ENCODE measurements around the gene CTNNBL1.

Gene CTNNBL1

GRCh38 chr20:37822141-37822601, 128.3 kb downstream of the CTNNBL1 start:
- Histone ChIP-seq H3K27me3 (no peaks in the 10 kb centered on the region), H3K9me3 (no peaks in the 10 kb centered on the region), H3K27ac (no peak overlapping the region), H3K36me3 (no peaks in the 10 kb centered on the region), H3K4me1 (no peaks in the 10 kb centered on the region), H3K4me3 (no peak overlapping the region)
- DNase-seq = no peak
- no peak for TF ChIP-seq CTCF (IDR thresholded peaks at IDR 0.05)
- intact Hi-C loops (cut with DNase I; ENCODE audit: low total_unique reads) = no loop called here

- DNase-seq = no peak
- H3K36me3 ChIP-seq = no peaks in the 10 kb centered on the region
- H3K9me3 ChIP-seq = no peaks in the 10 kb centered on the region
- intact Hi-C loops (cut with DNase I; ENCODE audit: low total_unique reads) = no loop called here
- H3K4me1 ChIP-seq = no peaks in the 10 kb centered on the region
- no peaks in the 10 kb centered on the region for H3K27me3 ChIP-seq
- H3K27ac ChIP-seq = no peak overlapping the region
- TF ChIP-seq CTCF (IDR thresholded peaks at IDR 0.05) = no peak
- H3K4me3 ChIP-seq = no peak overlapping the region
Measured at GRCh38 chr20:37823296-37823980, 129.6 kb downstream of the CTNNBL1 start.

- DNase-seq = no peak
- no peaks in the 10 kb centered on the region for H3K36me3 ChIP-seq
- H3K27me3 ChIP-seq = no peaks in the 10 kb centered on the region
- H3K4me3 ChIP-seq = no peak overlapping the region
- no peak overlapping the region for H3K27ac ChIP-seq
- intact Hi-C loops (cut with DNase I; ENCODE audit: low total_unique reads) = no loop called here
- peaks cover 0 to 2% (median 0%) of the 10 kb centered on the region in 4 donors for H3K4me1 ChIP-seq
- no peak for TF ChIP-seq CTCF (IDR thresholded peaks at IDR 0.05)
- no peaks in the 10 kb centered on the region for H3K9me3 ChIP-seq
Measured at GRCh38 chr20:37827605-37828004, 133.8 kb downstream of the CTNNBL1 start.

- Histone ChIP-seq H3K9me3 (no peaks in the 10 kb centered on the region), H3K27me3 (no peaks in the 10 kb centered on the region), H3K27ac (no peak overlapping the region), H3K4me1 (peaks cover 0 to 2% (median 0%) of the 10 kb centered on the region in 4 donors), H3K4me3 (no peak overlapping the region), H3K36me3 (no peaks in the 10 kb centered on the region)
- intact Hi-C loops (cut with DNase I; ENCODE audit: low total_unique reads) = no loop called here
- no peak for DNase-seq
- TF ChIP-seq CTCF (IDR thresholded peaks at IDR 0.05) = no peak
Measured at GRCh38 chr20:37828684-37829083, 134.9 kb downstream of the CTNNBL1 start.

GRCh38 chr20:37829128-37829527, 135.3 kb downstream of the CTNNBL1 start:
- Histone ChIP-seq H3K9me3 (no peaks in the 10 kb centered on the region), H3K27ac (no peak overlapping the region), H3K36me3 (no peaks in the 10 kb centered on the region), H3K4me3 (no peak overlapping the region), H3K27me3 (no peaks in the 10 kb centered on the region), H3K4me1 (peaks cover 0 to 2% (median 0%) of the 10 kb centered on the region in 4 donors)
- TF ChIP-seq CTCF (IDR thresholded peaks at IDR 0.05) = no peak
- no peak for DNase-seq
- intact Hi-C loops (cut with DNase I; ENCODE audit: low total_unique reads) = no loop called here
